GM18526 (cell line): Measurements from ENCODE around the gene CLECL1.

Experiments
- POLR2A ChIP-seq: IDR thresholded peaks from 3 replicates; pipeline ENCODE4 v1.6.1; 2011; ENCODE audit not compliant: insufficient read length; ENCODE audit errors: extremely low read depth

Gene CLECL1

GRCh38 chr12:9754099-9754927 is 21.4 kb upstream of the CLECL1 start:
- no peak for TF ChIP-seq POLR2A

- TF ChIP-seq POLR2A, result no peak
Measured at GRCh38 chr12:9753498-9753897, 20.6 kb upstream of the CLECL1 start.

- no peak for TF ChIP-seq POLR2A
Measured at GRCh38 chr12:9753073-9753472, 20.2 kb upstream of the CLECL1 start.

GRCh38 chr12:9752145-9752933 is 19.4 kb upstream of the CLECL1 start:
- no peak for TF ChIP-seq POLR2A

GRCh38 chr12:9751204-9752144 is 18.6 kb upstream of the CLECL1 start:
- TF ChIP-seq POLR2A, result no peak

- TF ChIP-seq POLR2A, result no peak
Measured at GRCh38 chr12:9750276-9751203, 17.6 kb upstream of the CLECL1 start.

GRCh38 chr12:9749640-9750039 is 16.7 kb upstream of the CLECL1 start:
- no peak for TF ChIP-seq POLR2A

- TF ChIP-seq POLR2A, result no peak
Measured at GRCh38 chr12:9745199-9745598, 12.3 kb upstream of the CLECL1 start.

- TF ChIP-seq POLR2A, result no peak
Measured at GRCh38 chr12:9742661-9743060, 9.8 kb upstream of the CLECL1 start.

GRCh38 chr12:9741726-9742125 is 8.8 kb upstream of the CLECL1 start:
- no peak for TF ChIP-seq POLR2A

GRCh38 chr12:9740106-9740750 is 7.3 kb upstream of the CLECL1 start:
- TF ChIP-seq POLR2A, result no peak

- TF ChIP-seq POLR2A, result no peak
Measured at GRCh38 chr12:9736936-9737705, 4.2 kb upstream of the CLECL1 start.

- TF ChIP-seq POLR2A, result no peak
Measured at GRCh38 chr12:9735601-9736000, 2.7 kb upstream of the CLECL1 start.
